Fibroblast of the conjunctiva (primary cell): ENCODE data around the gene GALNTL6.
A peak's percentile ranks its signal among the peaks of the same experiment; 100 is the strongest.
"Not testable (repeated sequence)": the region's sequence is repeated elsewhere in the genome, so short reads cannot be mapped to it uniquely, and the experiment has no call there.

ENCODE experiments used
- DNase-seq: peaks from one replicate; pipeline ENCODE4 v3.0.0-alpha.2; 2010; ENCODE audit warnings: low read depth

Gene GALNTL6

DNA sequence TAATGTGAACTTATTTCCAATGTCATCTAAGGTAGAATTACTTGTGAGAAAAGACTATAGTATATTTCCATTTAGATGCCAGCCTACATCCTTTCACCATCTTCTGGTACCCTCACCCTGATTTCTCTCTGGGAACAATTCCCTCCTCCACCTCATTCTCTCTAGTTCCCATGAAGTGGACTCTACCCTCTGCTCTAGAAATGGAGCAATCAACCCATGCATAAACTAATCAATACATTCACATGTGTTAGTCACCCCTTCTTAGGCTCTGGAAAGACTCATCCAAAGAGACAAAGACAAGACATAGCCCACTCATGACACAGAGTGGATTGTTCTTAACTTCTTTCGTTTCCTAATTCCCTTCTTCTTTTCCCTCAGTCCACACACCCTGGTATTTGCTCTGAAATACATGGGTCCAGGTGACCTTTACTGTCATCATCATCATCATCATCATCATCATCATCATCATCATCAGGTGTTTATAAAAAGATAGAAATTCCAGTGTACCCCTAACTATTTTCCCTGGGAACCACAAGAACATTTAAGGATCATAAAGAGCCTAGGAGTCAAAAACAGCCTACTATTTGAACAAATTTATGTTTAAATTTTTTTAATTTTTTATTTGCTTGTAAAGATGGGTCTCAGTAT is 1056.5 kb downstream of the GALNTL6 start:
- DNase-seq = no peak

DNA sequence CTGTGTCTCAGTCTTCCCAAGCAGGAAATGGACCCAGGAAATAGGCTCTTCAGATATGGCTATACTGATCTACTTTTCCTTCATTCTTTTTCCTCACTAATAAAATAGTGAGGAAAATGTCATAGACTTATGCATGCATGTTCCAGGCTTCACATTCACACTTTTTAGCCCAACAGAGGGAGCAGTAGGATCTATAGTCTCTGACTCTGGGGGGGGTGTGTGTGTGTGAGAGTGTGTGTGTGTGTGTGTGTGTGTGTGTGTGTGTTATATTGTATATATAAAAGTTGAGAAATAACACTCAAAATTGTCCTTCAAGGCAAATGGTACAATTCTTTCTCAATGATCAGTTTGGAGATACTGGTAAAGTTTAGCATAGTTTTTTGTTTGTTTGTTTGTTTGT is 1058.2 kb downstream of the GALNTL6 start:
- no peak for DNase-seq

DNA sequence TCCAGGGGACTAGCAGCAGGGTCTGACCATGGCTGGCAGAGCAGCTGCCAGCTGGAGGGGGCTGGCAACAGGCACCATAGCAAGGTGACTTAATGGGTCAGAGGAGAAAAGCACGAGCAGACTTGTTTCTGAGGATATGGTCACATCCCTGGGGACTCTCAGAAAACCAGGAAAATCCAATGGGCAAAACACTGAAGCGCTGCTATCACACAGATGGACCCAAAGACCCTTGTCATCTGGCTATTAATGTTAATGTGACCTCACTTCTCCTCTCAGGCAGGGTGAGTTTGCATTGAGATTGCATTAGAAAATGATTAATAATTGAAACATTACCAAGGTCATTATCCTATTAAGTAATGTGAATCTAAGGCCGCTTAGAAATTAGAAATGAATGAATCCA is 1061.7 kb downstream of the GALNTL6 start:
- DNase-seq = no peak

DNA sequence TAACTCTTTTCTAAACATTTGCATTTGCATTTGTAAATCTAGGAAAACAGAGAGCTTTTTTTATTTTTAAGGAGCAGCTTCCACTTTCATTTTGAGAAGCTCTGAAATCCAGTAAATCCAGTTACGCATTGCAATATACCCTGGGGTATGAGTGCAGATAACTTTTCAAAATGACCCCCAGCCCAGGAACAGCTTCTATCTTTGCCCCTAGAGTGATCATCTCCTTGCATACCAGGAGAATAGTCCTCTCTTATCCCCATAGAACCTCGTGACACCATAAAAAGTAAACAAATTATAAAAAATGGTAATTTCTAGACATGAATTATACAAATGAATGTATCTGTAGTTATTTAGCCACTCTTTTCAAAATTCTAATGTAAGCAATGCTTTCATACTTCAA is 1063.2 kb downstream of the GALNTL6 start:
- no peak for DNase-seq

DNA sequence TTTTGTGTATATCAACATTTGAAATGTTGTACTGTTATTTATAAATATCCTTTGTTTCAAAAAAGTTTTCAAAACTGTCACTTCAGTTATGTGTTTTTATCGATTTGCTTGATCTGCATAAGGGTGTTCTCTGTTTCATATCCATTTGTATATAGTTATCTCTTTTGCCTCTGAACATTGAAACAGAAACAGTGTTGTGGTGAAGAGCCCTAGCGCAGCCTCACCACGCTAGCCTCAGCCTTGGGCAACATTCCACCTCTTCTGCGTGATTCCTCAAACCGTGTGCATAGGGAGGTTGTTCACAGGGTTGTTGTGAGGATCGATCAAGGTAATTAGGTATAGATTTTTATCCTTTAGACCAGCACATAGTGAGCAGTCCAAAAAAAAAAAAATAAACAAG is 1068.4 kb downstream of the GALNTL6 start:
- no peak for DNase-seq

DNA sequence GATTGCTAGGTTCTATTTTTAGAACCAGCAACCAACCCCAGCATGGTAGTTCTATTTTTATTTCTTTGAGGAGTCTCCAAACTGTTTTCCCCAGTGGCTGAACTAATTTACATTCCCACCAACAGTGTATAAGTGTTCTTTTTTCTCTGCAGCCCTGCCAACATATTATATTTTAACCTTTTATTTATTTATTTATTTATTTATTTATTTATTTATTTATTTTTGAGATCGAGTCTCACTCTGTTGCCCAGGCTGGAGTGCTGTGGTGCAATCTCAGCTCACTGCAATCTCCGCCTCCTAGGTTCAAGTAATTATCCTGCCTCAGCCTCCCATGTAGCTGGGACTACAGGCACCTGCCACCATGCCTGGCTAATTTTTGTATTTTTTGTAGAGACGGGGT is 1074.2 kb downstream of the GALNTL6 start:
- not testable (repeated sequence) for DNase-seq

DNA sequence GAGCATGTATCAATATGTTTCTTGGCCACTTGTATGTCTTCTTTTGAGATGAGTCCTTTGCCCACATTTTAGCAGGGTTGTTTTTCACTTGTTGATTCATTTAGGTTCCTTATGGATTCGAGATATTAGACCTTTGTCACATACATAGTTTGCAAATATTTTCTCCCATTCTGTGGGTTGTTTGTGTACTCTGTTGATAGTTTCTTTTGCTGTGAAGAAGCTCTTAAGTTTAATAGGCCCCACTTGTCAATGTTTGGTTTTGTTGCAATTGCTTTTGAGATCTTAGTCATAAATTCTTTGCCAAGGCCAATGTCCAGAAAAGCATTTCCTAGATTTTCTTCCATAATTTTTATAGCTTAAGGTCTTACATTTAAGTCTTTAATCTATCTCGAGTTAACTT is 1074.8 kb downstream of the GALNTL6 start:
- DNase-seq = no peak

DNA sequence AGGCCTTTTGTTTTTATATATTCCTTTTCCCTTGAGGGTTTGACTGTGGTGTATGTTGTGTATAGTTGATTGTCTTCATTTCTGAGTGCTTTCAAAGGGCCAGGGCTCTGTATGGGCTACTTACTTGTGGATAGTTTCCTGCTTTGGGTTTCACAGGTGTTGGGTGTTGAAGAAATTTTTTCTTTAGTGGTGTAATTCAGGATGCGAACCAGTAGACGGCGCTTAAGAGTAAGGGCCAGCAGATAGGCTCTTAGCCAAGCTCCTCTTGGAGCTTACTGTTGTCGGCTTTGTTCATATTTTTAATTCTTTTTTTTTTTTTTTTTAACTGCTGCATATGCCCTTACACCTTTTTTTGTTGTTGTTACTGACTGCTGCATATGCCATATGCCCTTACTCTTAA is 1079.1 kb downstream of the GALNTL6 start:
- DNase-seq = peak; percentile 3

DNA sequence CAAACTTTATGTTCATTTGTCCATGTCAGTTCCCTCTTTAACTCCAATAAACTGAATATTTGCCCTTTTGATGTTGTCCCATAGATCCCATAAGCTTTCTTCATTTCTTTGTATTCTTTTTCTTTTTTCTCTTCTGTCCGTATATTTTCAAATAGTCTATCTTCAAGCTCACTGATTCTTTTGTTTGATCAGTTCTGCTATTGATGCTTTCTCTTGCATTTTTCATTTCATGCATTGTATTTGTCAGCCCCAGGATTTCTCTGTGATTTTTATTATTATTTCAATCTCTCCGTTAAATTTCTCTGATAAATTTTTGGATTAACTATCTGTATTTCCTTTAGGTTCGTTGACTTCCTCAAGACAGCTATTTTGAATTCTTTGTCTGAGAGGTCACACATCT is 1082.5 kb downstream of the GALNTL6 start:
- no peak for DNase-seq

DNA sequence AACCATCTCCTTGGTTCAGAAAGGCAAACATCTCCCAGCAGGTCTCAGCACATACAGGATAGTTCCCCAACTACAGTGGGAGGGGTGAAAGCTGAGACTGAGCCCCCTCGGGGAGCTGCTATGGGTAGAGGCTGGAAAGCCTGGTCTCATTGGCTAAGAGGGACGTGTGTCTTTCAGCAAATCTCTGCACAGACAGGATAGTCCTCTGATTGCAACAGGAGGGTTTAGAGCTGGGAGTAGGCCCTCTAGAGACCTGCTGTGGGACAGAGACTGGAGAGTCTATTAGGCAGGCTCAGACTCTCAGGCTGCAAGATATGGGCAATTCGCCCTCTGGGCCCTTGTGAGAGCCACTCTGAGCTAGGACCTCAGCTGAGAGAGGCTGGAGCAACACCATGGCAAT is 1083.8 kb downstream of the GALNTL6 start:
- DNase-seq = no peak

DNA sequence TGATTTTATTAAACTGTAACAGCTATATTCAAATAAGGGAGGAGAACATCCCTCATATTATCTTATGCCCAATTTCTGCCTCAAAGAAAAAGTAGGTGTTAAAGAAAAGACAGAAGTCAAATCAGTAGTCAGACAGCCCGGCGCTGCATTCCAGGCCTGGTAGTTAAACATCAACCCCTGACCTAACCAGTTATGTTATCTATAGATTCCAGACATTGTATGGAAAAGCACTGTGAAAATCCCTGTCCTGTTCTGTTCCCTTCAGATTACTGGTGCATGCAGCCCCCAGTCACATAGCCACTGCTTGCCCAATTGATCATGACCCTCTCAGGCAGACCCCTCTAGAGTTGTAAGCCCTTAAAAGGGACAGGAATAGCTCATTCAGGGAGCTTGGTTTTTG is 1085.5 kb downstream of the GALNTL6 start:
- DNase-seq = no peak

DNA sequence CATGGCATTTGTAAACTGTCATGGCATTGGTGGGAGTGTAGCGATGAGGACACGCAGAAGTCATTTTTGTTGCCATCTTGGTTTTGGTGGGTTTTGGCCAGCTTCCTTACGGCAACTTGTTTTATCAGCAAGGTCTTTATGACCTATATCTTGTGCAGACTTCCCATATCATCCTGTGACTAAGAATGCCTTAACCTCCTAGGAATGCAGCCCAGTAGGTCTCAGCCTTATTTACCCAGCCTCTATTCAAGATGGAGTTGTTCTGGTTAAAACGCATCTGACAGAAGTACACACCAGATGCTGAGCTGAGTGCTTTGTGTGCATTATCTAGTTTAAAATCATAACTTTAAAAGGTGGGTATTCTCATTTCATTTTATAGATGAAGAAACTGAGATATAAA is 1086.7 kb downstream of the GALNTL6 start:
- DNase-seq = no peak

DNA sequence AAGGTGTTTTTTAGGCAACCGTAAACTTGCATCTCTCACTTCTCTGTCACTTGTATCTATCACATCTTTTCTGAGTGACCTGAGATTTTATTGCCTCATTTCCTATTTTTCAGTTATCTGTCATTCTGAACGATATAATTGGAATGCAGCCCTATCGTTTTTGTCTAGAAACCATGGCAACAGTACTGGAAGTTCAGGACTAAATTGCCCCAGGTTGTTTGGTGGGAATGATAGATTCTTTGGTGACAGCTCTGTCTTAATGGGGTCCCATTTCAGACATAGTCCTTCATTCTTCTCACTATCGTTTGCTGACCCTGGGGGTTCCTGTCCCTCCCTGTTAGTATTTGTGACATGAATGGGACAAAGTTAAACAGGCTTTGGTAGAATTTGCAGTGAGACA is 1087.7 kb downstream of the GALNTL6 start:
- no peak for DNase-seq

DNA sequence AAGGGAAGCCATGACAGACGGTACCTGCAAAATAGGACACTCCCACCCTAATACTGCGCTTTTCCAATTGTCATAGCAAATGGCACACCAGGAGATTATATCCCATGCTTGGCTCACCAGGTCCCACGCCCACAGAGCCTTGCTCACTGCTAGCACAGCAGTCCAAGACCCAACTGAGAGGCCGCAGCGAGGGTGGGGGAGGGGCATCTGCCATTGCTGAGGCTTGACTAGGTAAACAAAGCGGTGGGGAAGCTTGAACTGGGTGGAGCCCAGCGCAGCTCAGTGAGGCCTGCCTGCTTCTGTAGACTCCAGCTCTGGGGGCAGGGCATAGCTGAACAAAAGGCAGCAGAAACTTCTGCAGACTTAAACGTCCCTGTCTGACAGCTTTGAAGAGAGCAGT is 1099.3 kb downstream of the GALNTL6 start:
- DNase-seq = not testable (repeated sequence)

DNA sequence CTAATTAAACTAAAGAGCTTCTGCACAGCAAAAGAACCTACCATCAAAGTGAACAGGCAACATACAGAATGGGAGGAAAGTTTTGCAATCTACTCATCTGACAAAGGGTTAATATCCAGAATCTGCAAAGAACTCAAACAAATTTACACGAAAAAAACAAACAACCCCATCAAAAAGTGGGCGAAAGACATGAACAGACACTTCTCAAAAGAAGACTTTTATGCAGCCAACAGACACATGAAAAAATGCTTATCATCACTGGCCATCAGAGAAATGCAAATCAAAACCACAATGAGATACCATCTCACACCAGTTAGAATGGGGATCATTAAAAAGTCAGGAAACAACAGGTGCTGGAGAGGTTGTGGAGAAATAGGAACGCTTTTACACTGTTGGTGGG is 1104.2 kb downstream of the GALNTL6 start:
- not testable (repeated sequence) for DNase-seq

DNA sequence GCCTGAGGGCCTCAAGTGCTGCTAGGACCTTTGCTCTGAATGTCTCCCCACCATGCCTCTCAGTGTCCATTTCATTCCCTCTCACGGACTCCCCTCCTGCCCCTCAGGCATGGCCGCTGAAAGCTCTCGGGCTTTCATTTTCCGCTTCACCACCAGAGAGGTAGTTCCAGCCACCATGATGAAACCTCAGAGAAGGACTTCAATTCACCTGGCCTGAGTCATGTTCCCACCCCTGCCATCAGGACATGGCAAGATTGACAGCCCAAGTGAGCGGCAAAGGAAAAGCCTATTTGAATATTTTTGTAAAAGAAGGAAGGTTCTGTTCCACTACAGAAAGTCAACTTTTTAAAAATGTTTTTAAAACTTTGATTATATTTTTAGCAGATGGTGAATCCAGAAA is 1106.1 kb downstream of the GALNTL6 start:
- DNase-seq = no peak

DNA sequence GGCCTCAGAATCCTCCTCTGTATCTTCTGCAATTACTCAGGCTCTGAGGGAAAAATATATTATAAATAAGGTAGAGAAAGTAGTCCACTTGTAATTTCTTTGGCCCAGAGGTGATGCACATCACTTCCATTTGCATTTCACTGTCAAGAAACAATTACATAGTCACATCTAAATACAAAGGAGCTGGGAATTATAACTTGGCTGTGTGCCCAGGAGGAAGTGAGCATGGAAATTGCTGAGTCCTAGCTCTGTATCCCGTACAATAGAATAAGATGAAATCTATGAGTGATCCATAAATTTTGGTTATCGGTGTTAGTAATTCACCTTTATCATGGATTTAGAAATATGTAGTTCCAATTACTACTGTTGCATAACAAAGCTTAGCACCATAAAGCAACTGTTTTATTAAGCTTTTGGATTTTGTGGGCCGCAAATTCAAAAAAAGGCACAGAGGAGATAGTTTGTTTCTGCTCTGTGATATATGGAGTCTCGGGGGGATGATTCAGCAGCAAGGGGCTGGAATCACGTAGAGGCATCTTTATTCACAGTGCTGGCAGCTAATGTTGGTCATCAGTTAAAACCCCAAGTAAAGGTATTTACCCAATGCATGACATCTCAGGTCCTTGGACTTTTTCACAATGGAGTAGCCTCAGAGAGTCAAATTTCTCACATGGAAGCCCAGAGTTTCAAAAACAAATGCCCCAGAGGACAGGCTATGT is 1114.1 kb downstream of the GALNTL6 start:
- DNase-seq = no peak

DNA sequence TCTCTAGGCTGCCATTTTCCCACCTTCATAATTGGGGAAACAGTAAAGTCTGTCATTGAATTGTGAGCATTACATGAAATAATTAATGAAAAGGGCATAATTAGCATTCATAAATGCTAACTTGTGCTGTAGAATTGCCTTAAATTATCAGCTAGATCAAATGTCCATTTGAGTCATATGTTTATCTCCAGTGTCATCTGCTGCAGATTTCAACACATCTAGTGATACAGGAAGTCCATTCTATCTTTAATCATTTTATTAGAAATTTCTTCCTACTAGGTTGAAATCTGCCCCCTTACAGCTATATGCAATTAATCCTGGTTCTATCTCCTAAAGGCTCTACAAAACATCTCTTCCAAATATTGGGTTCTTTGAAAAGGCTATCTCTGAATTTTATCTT is 1115.1 kb downstream of the GALNTL6 start:
- DNase-seq = no peak

DNA sequence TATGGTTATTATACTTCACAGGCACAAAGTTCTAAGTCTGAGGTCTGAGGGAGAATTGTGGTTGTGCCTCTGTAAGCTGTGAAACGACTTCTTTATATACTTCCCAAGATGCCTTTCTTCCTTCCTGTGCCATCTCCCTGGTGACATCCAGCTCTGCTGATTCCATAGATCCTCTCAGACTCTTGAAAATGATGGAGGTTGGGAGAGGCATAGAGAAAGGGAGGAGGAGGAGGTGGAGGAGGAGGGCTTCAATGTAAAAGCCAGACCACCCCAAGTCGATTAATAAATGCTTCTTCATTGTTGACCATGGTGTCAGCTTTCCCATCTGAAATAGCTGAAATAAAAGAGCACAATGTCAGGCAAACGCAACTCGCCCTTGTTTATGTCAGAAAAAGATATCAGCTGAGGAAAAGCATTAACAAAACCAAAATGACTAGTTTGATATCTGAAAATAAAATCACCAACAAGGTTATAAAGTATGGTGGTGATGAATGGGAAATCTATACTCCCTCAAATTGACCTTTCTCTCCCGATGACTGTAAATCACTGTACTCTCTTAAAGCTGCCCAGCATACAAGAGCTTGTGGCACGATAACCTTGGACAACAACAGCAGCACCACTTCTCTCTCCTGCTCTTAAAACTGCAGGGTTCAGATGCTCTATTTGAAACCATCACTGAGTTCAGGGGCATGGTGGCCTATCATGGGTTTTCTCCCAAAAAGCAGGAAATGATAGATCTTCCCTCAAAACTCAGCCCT is 1125.0 kb downstream of the GALNTL6 start:
- DNase-seq = no peak

DNA sequence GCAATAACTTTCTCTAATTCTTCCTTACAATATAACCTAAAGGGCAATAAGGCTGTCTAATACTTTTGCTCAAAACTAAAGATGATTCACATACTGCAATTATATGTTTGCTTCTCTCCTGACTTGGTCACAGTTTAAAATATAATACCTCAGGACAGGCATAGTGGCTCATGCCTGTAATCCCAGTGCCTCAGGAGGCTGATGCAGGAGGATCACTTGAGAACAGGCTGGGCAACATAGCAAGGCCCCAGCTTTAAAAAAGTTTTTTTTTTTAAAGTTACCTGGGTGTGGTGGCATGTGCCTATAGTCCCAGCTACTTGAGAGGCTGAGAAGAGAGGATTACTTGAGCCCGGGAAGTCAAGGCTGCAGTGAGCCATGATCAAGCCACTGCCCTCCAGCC is 1125.7 kb downstream of the GALNTL6 start:
- DNase-seq = no peak

DNA sequence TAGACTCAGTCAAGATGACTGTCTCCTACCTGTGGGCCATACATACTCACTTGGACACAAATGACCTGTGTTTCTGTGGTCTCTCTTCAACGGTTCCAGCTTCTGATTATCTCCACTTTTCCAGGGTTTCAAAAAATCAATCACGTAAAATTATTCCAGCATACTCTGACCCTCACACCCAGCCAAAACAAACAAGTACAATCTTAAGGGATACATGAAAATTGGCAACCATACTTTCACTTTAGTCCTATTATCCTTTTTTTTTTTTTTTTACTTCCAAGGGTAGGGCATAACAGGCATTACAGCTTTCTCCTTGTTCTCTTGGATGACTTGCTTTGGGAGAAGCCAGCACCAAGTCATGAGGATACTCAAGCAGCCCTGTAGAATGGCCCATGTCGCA is 1129.6 kb downstream of the GALNTL6 start:
- no peak for DNase-seq

DNA sequence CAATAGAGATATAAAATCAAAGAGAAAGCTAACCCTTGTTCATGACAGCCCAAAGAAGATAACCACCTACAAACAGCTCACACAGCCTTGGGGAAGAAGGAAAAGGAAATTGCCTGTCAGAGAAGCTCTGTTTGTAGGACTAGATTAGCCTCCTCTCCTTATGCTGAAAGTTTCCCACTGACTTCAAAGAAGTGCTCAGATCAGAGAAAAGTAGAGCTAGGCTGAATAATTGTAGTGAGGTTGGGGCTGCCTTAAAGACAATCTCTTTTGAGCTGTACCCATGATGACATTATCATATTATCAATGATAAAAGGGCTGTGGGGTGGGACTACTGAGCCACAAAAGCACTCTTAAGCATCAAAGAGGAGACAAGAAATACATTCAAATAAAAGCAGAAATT is 1132.4 kb downstream of the GALNTL6 start:
- DNase-seq = no peak

DNA sequence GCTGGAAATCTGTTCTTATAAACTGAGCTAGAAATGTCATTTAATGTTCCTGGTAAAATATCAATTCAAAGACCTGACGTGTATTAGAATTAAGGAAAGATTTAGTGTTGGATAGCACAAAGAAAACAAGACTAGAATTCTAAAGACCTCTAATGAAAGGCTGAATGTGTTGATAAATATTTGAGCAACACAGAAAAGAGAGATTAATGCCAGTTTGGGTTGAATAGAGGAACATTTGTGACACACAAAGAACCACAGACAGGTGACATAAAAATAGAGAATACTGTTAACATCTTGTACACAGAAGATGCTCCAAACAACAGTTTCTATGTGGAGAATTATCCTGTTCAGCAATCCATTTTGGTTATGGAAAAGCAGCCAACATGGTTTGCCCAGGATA is 1133.3 kb downstream of the GALNTL6 start:
- no peak for DNase-seq
